Measurements from ENCODE around the gene SHISA6.

GRCh38 chr17:11278186-11278991 lies 37.4 kb downstream of the SHISA6 start:
- no peak for TF ChIP-seq POLR2AphosphoS5 (IDR thresholded peaks at IDR 0.05)
- no peak for TF ChIP-seq CTCF (IDR thresholded peaks at IDR 0.05; ENCODE audit: poor library complexity, severe bottlenecking)
- no peak for TF ChIP-seq REST (IDR thresholded peaks at IDR 0.05; ENCODE audit: borderline replicate concordance)
- no peak for TF ChIP-seq EZH2 (IDR thresholded peaks at IDR 0.05; ENCODE audit: borderline replicate concordance, insufficient read depth, low read length, poor library complexity, severe bottlenecking)
- TF ChIP-seq EP300 (conservative IDR thresholded peaks at IDR 0.05; ENCODE audit: poor library complexity, severe bottlenecking), result no peak
